Left renal cortex interstitium (tissue), 4 donors: ENCODE data around the gene GSS. TPM values are rescaled to one million over a fixed set of nuclear protein-coding genes. Genes with fewer than 3 reads are reported as not detected.

Experiments
- polyA plus RNA-seq, 4 donors: library from polyadenylated mRNA; unstranded; fragments of 120-200 nt; gene quantifications; one replicate each; pipeline ENCODE4 v1.2.1, GENCODE V29; 2013; ENCODE audit not compliant: insufficient read length in 4 of 4

GSS gene
- polyA plus RNA-seq, 4 donors, result 50.1 to 61.3 (median 59.0) TPM

Other genes starting within 250 kb of the GSS start
- gene NCOA6, start 130.2 kb downstream of the GSS start, polyA plus RNA-seq, result 10 to 100 TPM; 43.9 to 52.0 (median 48.0) TPM
- gene GGT7, start 83.0 kb downstream of the GSS start, polyA plus RNA-seq, result 10 to 100 TPM; 16.0 to 39.1 (median 29.1) TPM
- 10 to 100 TPM; 35.8 to 50.2 (median 41.9) TPM for gene ACSS2, start 79.2 kb downstream of the GSS start, polyA plus RNA-seq
- 1 to 10 TPM in 2 of 4 donors, under 1 TPM in 2; 0.49 to 3.0 (median 1.4) TPM for gene MYH7B, start 62 bp upstream of the GSS start, polyA plus RNA-seq
- 10 to 100 TPM; 64.4 to 72.0 (median 69.2) TPM for gene TRPC4AP, start 137.0 kb upstream of the GSS start, polyA plus RNA-seq
- gene EDEM2, start 191.5 kb upstream of the GSS start, polyA plus RNA-seq, result 10 to 100 TPM; 16.8 to 17.4 (median 17.0) TPM
- 1 to 10 TPM; 7.5 to 10.0 (median 9.5) TPM for gene PROCR, start 216.3 kb upstream of the GSS start, polyA plus RNA-seq